Measurements from ENCODE around the gene OR8D1. TPM values are rescaled to one million over a fixed set of nuclear protein-coding genes. Genes with fewer than 3 reads are reported as not detected.

OR8D1 gene
- total and polyA plus RNA-seq, 9 of the 15 experiments (the other 6 are each of a cell fraction or from before 2014, with no cell fraction given), result 0.08 to 0.55 TPM; not detected in 7

DNA sequence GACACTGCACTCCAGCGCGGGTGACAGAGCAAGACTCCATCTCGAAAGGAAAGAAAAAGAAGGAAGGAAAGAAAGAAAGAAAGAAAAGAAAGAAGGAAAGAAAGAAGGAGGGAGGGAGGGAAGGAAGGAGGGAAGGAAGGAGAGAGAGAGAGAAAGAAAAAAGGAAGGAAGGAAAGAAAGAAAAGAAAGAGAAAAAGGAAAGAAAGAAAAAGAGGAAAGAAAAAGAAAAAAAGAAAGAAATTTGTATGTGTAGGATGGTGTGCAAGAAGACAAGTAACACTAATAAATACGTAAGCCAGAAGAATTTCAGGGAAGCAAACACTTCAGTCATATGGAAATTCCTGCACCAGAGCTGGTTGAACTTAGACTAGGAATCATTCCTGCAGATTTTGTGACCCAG, 618 bp downstream of the OR8D1 start (continued):
- TF ChIP-seq, protein P1, sequence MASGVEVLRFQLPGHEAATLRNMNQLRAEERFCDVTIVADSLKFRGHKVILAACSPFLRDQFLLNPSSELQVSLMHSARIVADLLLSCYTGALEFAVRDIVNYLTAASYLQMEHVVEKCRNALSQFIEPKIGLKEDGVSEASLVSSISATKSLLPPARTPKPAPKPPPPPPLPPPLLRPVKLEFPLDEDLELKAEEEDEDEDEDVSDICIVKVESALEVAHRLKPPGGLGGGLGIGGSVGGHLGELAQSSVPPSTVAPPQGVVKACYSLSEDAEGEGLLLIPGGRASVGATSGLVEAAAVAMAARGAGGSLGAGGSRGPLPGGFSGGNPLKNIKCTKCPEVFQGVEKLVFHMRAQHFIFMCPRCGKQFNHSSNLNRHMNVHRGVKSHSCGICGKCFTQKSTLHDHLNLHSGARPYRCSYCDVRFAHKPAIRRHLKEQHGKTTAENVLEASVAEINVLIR (CRISPR knock-in tag; IDR thresholded peaks at IDR 0.05), result no peak
- TF ChIP-seq, protein P2, sequence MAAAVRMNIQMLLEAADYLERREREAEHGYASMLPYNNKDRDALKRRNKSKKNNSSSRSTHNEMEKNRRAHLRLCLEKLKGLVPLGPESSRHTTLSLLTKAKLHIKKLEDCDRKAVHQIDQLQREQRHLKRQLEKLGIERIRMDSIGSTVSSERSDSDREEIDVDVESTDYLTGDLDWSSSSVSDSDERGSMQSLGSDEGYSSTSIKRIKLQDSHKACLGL (CRISPR knock-in tag; IDR thresholded peaks at IDR 0.05; ENCODE audit: borderline replicate concordance, poor library complexity, severe bottlenecking), result no peak
- no peak for TF ChIP-seq ZNF134 (CRISPR knock-in tag; conservative IDR thresholded peaks at IDR 0.05)
- TF ChIP-seq MAFK (IDR thresholded peaks at IDR 0.05; ENCODE audit: low read length), result no peak
- TF ChIP-seq ZNF408 (CRISPR knock-in tag; IDR thresholded peaks at IDR 0.05; ENCODE audit: low read depth), result no peak
- no peak for TF ChIP-seq RBM17 (IDR thresholded peaks at IDR 0.05; ENCODE audit: borderline replicate concordance, low read depth, low read length)
- no peak for TF ChIP-seq LEF1 (IDR thresholded peaks at IDR 0.05)
- TF ChIP-seq ZKSCAN1 (IDR thresholded peaks at IDR 0.05; ENCODE audit: low read depth, low read length), result no peak
- TF ChIP-seq, protein P3, sequence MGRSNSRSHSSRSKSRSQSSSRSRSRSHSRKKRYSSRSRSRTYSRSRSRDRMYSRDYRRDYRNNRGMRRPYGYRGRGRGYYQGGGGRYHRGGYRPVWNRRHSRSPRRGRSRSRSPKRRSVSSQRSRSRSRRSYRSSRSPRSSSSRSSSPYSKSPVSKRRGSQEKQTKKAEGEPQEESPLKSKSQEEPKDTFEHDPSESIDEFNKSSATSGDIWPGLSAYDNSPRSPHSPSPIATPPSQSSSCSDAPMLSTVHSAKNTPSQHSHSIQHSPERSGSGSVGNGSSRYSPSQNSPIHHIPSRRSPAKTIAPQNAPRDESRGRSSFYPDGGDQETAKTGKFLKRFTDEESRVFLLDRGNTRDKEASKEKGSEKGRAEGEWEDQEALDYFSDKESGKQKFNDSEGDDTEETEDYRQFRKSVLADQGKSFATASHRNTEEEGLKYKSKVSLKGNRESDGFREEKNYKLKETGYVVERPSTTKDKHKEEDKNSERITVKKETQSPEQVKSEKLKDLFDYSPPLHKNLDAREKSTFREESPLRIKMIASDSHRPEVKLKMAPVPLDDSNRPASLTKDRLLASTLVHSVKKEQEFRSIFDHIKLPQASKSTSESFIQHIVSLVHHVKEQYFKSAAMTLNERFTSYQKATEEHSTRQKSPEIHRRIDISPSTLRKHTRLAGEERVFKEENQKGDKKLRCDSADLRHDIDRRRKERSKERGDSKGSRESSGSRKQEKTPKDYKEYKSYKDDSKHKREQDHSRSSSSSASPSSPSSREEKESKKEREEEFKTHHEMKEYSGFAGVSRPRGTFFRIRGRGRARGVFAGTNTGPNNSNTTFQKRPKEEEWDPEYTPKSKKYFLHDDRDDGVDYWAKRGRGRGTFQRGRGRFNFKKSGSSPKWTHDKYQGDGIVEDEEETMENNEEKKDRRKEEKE (IDR thresholded peaks at IDR 0.05; ENCODE audit: borderline replicate concordance in 1 of 2, control insufficient read depth in 1 of 2, low read depth in 2 of 2, low read length in 1 of 2), result no peak
- TF ChIP-seq FOXA1 (IDR thresholded peaks at IDR 0.05; ENCODE audit: borderline replicate concordance), result no peak
- TF ChIP-seq BRD4 (IDR thresholded peaks at IDR 0.05), result no peak
- TF ChIP-seq RHOXF2B (CRISPR knock-in tag; conservative IDR thresholded peaks at IDR 0.05), result no peak
- TF ChIP-seq MAFG (tag; conservative IDR thresholded peaks at IDR 0.05), result no peak
- TF ChIP-seq TEAD1 (CRISPR knock-in tag; IDR thresholded peaks at IDR 0.05), result no peak
- TF ChIP-seq, protein P4, sequence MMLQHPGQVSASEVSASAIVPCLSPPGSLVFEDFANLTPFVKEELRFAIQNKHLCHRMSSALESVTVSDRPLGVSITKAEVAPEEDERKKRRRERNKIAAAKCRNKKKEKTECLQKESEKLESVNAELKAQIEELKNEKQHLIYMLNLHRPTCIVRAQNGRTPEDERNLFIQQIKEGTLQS (IDR thresholded peaks at IDR 0.05), result no peak
- TF ChIP-seq, protein P4 (CRISPR knock-in tag; conservative IDR thresholded peaks at IDR 0.05), result no peak
- no peak for TF ChIP-seq POLR2H (tag; IDR thresholded peaks at IDR 0.05; ENCODE audit: low read depth)
- TF ChIP-seq, protein P5, sequence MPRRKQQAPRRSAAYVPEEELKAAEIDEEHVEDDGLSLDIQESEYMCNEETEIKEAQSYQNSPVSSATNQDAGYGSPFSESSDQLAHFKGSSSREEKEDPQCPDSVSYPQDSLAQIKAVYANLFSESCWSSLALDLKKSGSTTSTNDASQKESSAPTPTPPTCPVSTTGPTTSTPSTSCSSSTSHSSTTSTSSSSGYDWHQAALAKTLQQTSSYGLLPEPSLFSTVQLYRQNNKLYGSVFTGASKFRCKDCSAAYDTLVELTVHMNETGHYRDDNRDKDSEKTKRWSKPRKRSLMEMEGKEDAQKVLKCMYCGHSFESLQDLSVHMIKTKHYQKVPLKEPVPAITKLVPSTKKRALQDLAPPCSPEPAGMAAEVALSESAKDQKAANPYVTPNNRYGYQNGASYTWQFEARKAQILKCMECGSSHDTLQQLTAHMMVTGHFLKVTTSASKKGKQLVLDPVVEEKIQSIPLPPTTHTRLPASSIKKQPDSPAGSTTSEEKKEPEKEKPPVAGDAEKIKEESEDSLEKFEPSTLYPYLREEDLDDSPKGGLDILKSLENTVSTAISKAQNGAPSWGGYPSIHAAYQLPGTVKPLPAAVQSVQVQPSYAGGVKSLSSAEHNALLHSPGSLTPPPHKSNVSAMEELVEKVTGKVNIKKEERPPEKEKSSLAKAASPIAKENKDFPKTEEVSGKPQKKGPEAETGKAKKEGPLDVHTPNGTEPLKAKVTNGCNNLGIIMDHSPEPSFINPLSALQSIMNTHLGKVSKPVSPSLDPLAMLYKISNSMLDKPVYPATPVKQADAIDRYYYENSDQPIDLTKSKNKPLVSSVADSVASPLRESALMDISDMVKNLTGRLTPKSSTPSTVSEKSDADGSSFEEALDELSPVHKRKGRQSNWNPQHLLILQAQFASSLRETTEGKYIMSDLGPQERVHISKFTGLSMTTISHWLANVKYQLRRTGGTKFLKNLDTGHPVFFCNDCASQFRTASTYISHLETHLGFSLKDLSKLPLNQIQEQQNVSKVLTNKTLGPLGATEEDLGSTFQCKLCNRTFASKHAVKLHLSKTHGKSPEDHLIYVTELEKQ (CRISPR knock-in tag; IDR thresholded peaks at IDR 0.05), result no peak
- TF ChIP-seq NELFE (IDR thresholded peaks at IDR 0.05; ENCODE audit: insufficient read depth, insufficient read length), result no peak
- no peak for TF ChIP-seq SRSF1 (IDR thresholded peaks at IDR 0.05; ENCODE audit: low read depth, low read length)

Data from K562 (cell line).